ENCODE results near the gene PERP.

DNA sequence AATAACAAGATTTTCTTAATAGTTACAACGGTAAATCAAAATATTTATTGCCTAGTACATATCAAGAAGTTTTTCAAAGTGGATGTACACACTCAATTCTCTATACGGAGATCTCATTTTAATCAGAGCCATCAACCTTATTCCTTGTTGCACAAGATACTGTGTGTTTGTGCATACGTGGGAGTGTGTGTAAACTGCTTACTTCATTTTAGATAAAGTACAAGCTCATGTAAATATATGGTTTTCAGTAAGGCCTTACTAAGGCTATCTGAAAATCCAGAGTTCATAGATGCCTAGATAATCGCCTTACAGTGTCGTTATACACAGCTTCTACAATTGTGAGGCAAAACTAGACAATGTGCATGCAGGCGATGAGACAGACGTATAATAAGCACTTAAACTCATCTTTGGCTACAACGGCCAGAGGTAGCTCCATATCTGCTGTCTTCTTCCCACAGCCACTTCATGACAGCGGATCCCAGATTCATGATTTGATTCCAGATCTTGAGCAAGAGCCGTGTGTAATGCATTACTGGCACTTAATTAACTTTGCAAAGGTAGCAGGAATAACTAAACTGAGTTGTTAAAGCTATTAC is 2.5 kb downstream of the PERP start:
- no peak for TF ChIP-seq CTCF (IDR thresholded peaks at IDR 0.05)
- TF ChIP-seq POLR2A (IDR thresholded peaks at IDR 0.05), result no peak

Measured in right lobe of liver (tissue), 4 donors.